IMR-90 (cell line): ENCODE measurements around the gene RXFP2. TPM values are rescaled to one million over a fixed set of nuclear protein-coding genes. Genes with fewer than 3 reads are reported as not detected.

Source experiments
- ATAC-seq: fragments of 200-7000 bp; cut with Tn5 transposase; 2 replicates; pipeline ENCODE4 v1.9.1; 2020; ENCODE audit warnings: low read depth, mild to moderate bottlenecking, moderate library complexity
- BruUV-seq: library from RNA; stranded (reverse); fragments of 400-500 nt; replicated peaks from 2 replicates; lab custom pipeline; 2021; lab: Mats Ljungman, UMichigan
- CTCF ChIA-PET: fragments of 300-600 bp; formaldehyde crosslinking; extraction: SDS; loops from one replicate; lab custom pipeline; 2021; ENCODE audit warnings: antibody characterized with exemption; lab: Yijun Ruan, JAX
- POLR2A ChIA-PET: fragments of 300-600 bp; sonication (Branson Sonifier 250); formaldehyde crosslinking; loops from one replicate; lab custom pipeline; 2022; ENCODE audit warnings: antibody characterized with exemption; ENCODE audit not compliant: unreplicated experiment; lab: Charles Lee
- DNase-seq: peaks from one replicate; pipeline ENCODE4 v3.0.0; 2013
- H2AFZ ChIP-seq: replicated peaks from 2 replicates; pipeline ENCODE3; 2013; ENCODE audit warnings: low read length, mild to moderate bottlenecking; ENCODE audit not compliant: poor library complexity
- H2AK5ac ChIP-seq: 2 replicates; pipeline ENCODE4 v1.6.1; 2013; ENCODE audit warnings: low read depth, low read length, inconsistent platforms
- H2AK9ac ChIP-seq: replicated peaks from 2 replicates; pipeline ENCODE3; 2013; ENCODE audit warnings: mild to moderate bottlenecking, low read depth, low read length, moderate library complexity; ENCODE audit not compliant: poor library complexity
- H2BK120ac ChIP-seq: 2 replicates; pipeline ENCODE4 v1.6.1; 2013; ENCODE audit warnings: low read depth, low read length, inconsistent platforms
- H2BK15ac ChIP-seq: 3 replicates; pipeline ENCODE4 v1.6.1; 2013; ENCODE audit warnings: low read depth, low read length, inconsistent platforms
- H2BK20ac ChIP-seq: 2 replicates; pipeline ENCODE4 v1.6.1; 2013; ENCODE audit warnings: low read depth, mild to moderate bottlenecking, inconsistent platforms, low read length, moderate library complexity
- H2BK5ac ChIP-seq: 2 replicates; pipeline ENCODE4 v1.6.1; 2013; ENCODE audit warnings: mild to moderate bottlenecking, low read depth, low read length, inconsistent platforms; ENCODE audit not compliant: poor library complexity, severe bottlenecking
- H3K14ac ChIP-seq: replicated peaks from 2 replicates; pipeline ENCODE4 v1.6.1; 2013; ENCODE audit warnings: low read depth, low read length, inconsistent platforms
- H3K18ac ChIP-seq: 2 replicates; pipeline ENCODE4 v1.6.1; 2013; ENCODE audit warnings: low read depth, low read length, control low read depth
- H3K23ac ChIP-seq: 2 replicates; pipeline ENCODE4 v1.6.1; 2013; ENCODE audit warnings: low read depth, low read length, inconsistent platforms
- H3K27ac ChIP-seq: 2 replicates; pipeline ENCODE4 v1.5.1; 2013; ENCODE audit warnings: mild to moderate bottlenecking, control low read depth, low read length; ENCODE audit not compliant: insufficient read depth
- H3K27me3 ChIP-seq: 2 replicates; pipeline ENCODE4 v1.6.1; 2013; ENCODE audit warnings: low read length; ENCODE audit not compliant: control insufficient read depth, insufficient read depth
- H3K36me3 ChIP-seq: 2 replicates; pipeline ENCODE4 v1.6.1; 2013; ENCODE audit warnings: low read length, mixed read lengths; ENCODE audit not compliant: control insufficient read depth, insufficient read depth
- H3K4ac ChIP-seq: 2 replicates; pipeline ENCODE4 v1.6.1; 2013; ENCODE audit warnings: low read depth, low read length, inconsistent platforms
- H3K4me1 ChIP-seq: 2 replicates; pipeline ENCODE4 v1.6.1; 2013; ENCODE audit warnings: low read length, mixed read lengths; ENCODE audit not compliant: control insufficient read depth, insufficient read depth
- H3K4me2 ChIP-seq: 2 replicates; pipeline ENCODE4 v1.6.1; 2013; ENCODE audit warnings: low read depth, mild to moderate bottlenecking, control low read depth, low read length, moderate library complexity
- H3K4me3 ChIP-seq: 2 replicates; pipeline ENCODE4 v1.5.1; 2013; ENCODE audit warnings: low read depth, mild to moderate bottlenecking, control low read depth, low read length, moderate library complexity; ENCODE audit not compliant: insufficient read depth
- H3K56ac ChIP-seq: 2 replicates; pipeline ENCODE4 v1.6.1; 2013; ENCODE audit warnings: low read length, inconsistent platforms; ENCODE audit not compliant: insufficient read depth; ENCODE audit errors: extremely low read depth
- H3K79me1 ChIP-seq, 2 experiments: 2 replicates each; pipeline ENCODE4 v1.6.1; 2013; ENCODE audit warnings: low read length in 2 of 2, inconsistent platforms in 1 of 2, low read depth in 1 of 2
- H3K9ac ChIP-seq: 2 replicates; pipeline ENCODE4 v1.6.1; 2013; ENCODE audit warnings: low read depth, low read length, control low read depth
- H3K9me1 ChIP-seq: 2 replicates; pipeline ENCODE4 v1.6.1; 2013; ENCODE audit warnings: low read length, inconsistent platforms; ENCODE audit not compliant: insufficient read depth
- H3K9me3 ChIP-seq: 2 replicates; pipeline ENCODE4 v1.6.1; 2013; ENCODE audit warnings: low read length; ENCODE audit not compliant: control insufficient read depth, insufficient read depth
- H4K20me1 ChIP-seq: 2 replicates; pipeline ENCODE4 v1.6.1; 2013; ENCODE audit warnings: low read length, inconsistent platforms; ENCODE audit not compliant: insufficient read depth
- H4K5ac ChIP-seq: 2 replicates; pipeline ENCODE4 v1.6.1; 2013; ENCODE audit warnings: mild to moderate bottlenecking, low read depth, low read length, control low read depth
- H4K8ac ChIP-seq, 2 experiments: 2 replicates each; pipeline ENCODE4 v1.6.1; 2013; ENCODE audit warnings: low read depth in 2 of 2, low read length in 2 of 2, control low read depth in 1 of 2, inconsistent platforms in 1 of 2
- H4K91ac ChIP-seq: 2 replicates; pipeline ENCODE4 v1.6.1; 2013; ENCODE audit warnings: low read depth, low read length, inconsistent platforms; ENCODE audit not compliant: insufficient read depth
- CEBPB ChIP-seq: IDR thresholded peaks from 2 replicates; pipeline ENCODE4 v1.6.1; 2012; ENCODE audit warnings: low read depth, low read length, improper control_type of control experiment
- CHD1 ChIP-seq: IDR thresholded peaks from 2 replicates; pipeline ENCODE4 v1.6.1; 2012; ENCODE audit warnings: low read depth, low read length, improper control_type of control experiment
- MXI1 ChIP-seq: IDR thresholded peaks from 2 replicates; pipeline ENCODE4 v1.6.1; 2012; ENCODE audit warnings: low read depth, mild to moderate bottlenecking, low read length, moderate library complexity, borderline replicate concordance
- RAD21 ChIP-seq: IDR thresholded peaks from 2 replicates; pipeline ENCODE4 v1.6.1; 2012; ENCODE audit warnings: low read length, improper control_type of control experiment
- RCOR1 ChIP-seq: IDR thresholded peaks from 2 replicates; pipeline ENCODE4 v1.6.1; 2012; ENCODE audit warnings: mild to moderate bottlenecking, low read length, improper control_type of control experiment; ENCODE audit not compliant: insufficient replicate concordance
- RFX5 ChIP-seq: IDR thresholded peaks from 2 replicates; pipeline ENCODE4 v1.8.0; 2012; ENCODE audit warnings: low read depth, mild to moderate bottlenecking, low read length, moderate library complexity
- WGBS, 2 experiments: methylation state at CpG; one replicate each; pipeline versions ENCODE4 v1.1.5 to v1.1.7; 2013; ENCODE audit warnings: missing lambda C conversion rate in 2 of 2; ENCODE audit not compliant: insufficient read length in 1 of 2; ENCODE audit errors: extremely low coverage in 2 of 2; 5-methylcytosine and 5-hydroxymethylcytosine counted together
- dilution Hi-C: fragments of 300-500 bp; cut with HindIII; formaldehyde crosslinking; loops from one replicate; pipeline ENCODE4 v1.14.3; 2018; ENCODE audit warnings: low sequenced_read_pairs; ENCODE audit not compliant: unreplicated experiment
- in situ Hi-C: fragments of 300-500 bp; cut with MboI; formaldehyde crosslinking; loops from 3 replicates; pipeline ENCODE4 v1.14.3; 2019; ENCODE audit warnings: low sequenced_read_pairs, inconsistent platforms, mixed read lengths
- intact Hi-C: fragments of 100-400 bp; cut with micrococcal nuclease; formaldehyde crosslinking; loops from 2 replicates; pipeline ENCODE4 v1.10.0; 2022
- polyA plus RNA-seq, 3 experiments: library from polyadenylated mRNA; depleted of rRNA; stranded (reverse); fragments of >200 nt; gene quantifications; 2 replicates each; pipeline ENCODE4 v1.2.3, GENCODE V29; 2012; ENCODE audit warnings: low replicate concordance in 1 of 3
- total RNA-seq: library from RNA; depleted of rRNA; stranded (reverse); fragments of >200 nt; gene quantifications from 2 replicates; pipeline ENCODE4 v1.2.3, GENCODE V29; 2012

Gene RXFP2
- total and polyA plus RNA-seq, 2 of the 4 experiments (the other 2 are of a cell fraction), result not detected

GRCh38 chr13:31826521-31826920, 87.2 kb downstream of the RXFP2 start:
- H2AFZ ChIP-seq, result no peak overlapping the region
- CTCF ChIA-PET, result no interaction called here
- peaks cover 13% of the 10 kb centered on the region for H3K27me3 ChIP-seq

More at GRCh38 chr13:31826521-31826920, 87.2 kb downstream of the RXFP2 start:
- Histone ChIP-seq H3K9me3 (no peaks in the 10 kb centered on the region), H3K14ac (no peak overlapping the region), H3K56ac (no peak overlapping the region), H3K9ac (no peak overlapping the region), H3K18ac (no peak overlapping the region), H2BK20ac (no peak overlapping the region), H3K27ac (no peak overlapping the region), H3K23ac (no peak overlapping the region), H3K79me1 (no peaks in the 10 kb centered on the region), H2AK5ac (no peak overlapping the region), H3K4me1 (no peaks in the 10 kb centered on the region), H2BK5ac (no peak overlapping the region), H4K20me1 (no peaks in the 10 kb centered on the region), H3K36me3 (no peaks in the 10 kb centered on the region), H4K91ac (no peak overlapping the region), H4K8ac (no peak overlapping the region), H4K5ac (no peak overlapping the region), H2BK120ac (no peak overlapping the region), H3K4me2 (no peak overlapping the region), H3K4me3 (no peak overlapping the region), H2AK9ac (no peak overlapping the region), H3K4ac (no peak overlapping the region), H2BK15ac (no peak overlapping the region), H3K9me1 (no peaks in the 10 kb centered on the region)
- DNase-seq, result no peak
- no CpG with 5 or more reads among the region's 4 CpGs for WGBS, 2 experiments
- intact Hi-C loops, result no loop called here
- POLR2A ChIA-PET, result no interaction called here
- dilution Hi-C loops, result no loop called here
- TF ChIP-seq CEBPB, result no peak
- no peak for TF ChIP-seq RAD21
- no peak for TF ChIP-seq MXI1
- TF ChIP-seq RFX5, result no peak
- no peak for TF ChIP-seq RCOR1
- no peak for TF ChIP-seq CHD1
- no TSS peak for BruUV-seq
- in situ Hi-C loops, result no loop called here
- no peak for ATAC-seq
